ENCODE measurements around the gene PCDHB4.
"Not testable (repeated sequence)": the region's sequence is repeated elsewhere in the genome, so short reads cannot be mapped to it uniquely, and the experiment has no call there.

The PCDHB4 gene

DNA sequence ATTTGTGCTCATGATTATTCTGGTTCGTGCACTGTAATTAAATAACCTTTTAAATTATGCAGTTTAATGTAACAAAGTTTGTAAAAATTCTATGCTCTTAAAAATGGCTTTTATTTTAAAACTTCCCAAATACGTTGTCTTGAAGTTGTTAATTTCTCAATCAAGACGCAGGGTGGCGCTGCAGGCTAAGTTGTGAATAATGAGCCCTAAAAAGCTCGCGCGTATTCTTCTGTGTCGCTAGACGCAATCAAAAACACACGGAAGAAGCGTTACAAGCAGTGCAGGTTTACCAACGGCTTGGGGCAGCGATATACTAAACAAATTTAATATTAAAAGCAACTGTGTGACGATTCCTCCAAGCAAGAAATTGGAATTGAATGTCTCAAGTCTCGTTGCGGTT is at the start of gene PCDHB4:
Gene PCDHB4 (plus strand): TSS at position 256 of the 400 bp plus-strand sequence. CDS start 181 bp downstream, outside the sequence.
- DNase-seq, result no peak

- DNase-seq, result no peak
Measured at GRCh38 chr5:141077826-141078225, 43.8 kb upstream of the PCDHB4 start.

DNA sequence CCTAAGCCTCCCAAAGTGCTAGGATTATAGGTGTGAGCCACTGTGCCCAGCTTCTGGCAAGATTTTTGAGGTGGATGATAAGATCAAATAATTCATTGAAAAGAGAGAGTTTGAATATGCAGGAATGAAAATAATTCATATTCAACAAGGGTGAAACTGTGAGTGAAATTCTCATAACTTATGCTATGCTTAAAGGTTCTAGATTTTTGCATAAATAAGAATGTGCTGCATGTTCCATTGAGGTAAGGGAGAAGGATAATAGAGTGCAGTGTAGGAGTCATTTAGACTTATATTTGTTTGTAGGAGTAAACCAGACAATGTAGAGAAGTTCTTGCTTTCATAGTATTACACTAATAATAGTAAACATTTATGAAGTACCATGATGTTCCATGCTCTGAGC is 39.4 kb upstream of the PCDHB4 start:
- DNase-seq, result no peak

DNA sequence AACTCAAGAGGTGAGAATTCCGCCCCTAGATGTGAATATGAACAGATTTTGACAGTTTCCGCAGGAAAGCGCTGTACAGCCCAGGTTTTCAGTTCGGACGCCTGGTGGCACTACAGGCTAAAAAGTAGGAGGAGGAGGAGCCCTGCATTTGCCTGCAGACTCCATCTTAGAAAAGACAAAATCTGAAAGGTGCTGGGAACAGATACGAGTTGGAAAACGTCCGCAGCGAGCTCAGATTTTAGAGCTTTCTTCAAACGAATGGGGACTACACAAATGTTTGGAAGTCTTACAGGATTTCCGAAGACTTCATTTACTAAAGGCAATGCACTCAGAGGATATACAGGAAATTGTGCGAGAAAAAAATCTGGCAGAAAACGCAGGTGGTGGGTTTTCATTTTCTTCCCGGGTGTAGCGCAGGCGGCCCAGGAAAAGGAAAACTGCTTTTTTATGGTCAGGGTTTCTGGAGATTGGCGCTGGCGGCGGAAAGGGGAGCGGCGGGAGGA is 37.1 kb upstream of the PCDHB4 start:
- peak; percentile 87 for DNase-seq

DNA sequence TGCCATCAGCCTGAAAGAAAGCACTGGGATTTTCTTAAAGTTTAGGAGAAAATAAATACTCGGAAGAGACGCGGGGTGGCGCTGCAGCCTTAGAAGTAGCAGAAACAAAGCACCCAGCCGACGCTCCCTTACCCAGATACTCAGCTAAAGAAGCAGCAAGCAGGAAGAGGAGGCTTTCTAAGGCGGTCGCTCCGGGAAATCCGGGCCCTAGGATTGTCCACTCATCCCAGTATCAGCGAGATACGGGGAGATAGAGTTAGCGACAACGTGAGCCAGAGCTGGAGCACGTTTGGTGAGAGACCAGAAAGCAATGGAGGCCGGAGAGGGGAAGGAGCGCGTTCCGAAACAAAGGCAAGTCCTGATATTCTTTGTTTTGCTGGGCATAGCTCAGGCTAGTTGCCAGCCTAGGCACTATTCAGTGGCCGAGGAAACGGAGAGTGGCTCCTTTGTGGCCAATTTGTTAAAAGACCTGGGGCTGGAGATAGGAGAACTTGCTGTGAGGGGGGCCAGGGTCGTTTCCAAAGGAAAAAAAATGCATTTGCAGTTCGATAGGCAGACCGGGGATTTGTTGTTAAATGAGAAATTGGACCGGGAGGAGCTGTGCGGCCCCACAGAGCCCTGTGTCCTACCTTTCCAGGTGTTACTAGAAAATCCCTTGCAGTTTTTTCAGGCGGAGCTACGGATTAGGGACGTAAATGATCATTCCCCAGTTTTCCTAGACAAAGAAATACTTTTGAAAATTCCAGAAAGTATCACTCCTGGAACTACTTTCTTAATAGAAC is 26.9 kb upstream of the PCDHB4 start, which contains the start of gene PCDHB2:
Gene PCDHB2 (plus strand): TSS at position 135 of the 782 bp plus-strand sequence. CDS start 176 bp downstream, at position 311.
- DNase-seq, result no peak

DNA sequence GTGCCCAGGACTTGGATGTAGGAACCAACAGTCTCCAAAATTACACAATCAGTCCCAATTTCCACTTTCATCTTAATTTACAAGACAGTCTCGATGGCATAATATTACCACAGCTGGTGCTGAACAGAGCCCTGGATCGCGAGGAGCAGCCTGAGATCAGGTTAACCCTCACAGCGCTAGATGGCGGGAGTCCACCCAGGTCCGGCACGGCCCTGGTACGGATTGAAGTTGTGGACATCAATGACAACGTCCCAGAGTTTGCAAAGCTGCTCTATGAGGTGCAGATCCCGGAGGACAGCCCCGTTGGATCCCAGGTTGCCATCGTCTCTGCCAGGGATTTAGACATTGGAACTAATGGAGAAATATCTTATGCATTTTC is 26.4 kb upstream of the PCDHB4 start:
- DNase-seq, result no peak

DNA sequence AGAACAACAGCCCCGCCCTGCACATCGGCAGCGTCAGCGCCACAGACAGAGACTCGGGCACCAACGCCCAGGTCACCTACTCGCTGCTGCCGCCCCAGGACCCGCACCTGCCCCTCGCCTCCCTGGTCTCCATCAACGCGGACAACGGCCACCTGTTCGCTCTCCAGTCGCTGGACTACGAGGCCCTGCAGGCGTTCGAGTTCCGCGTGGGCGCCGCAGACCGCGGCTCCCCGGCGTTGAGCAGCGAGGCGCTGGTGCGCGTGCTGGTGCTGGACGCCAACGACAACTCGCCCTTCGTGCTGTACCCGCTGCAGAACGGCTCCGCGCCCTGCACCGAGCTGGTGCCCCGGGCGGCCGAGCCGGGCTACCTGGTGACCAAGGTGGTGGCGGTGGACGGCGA is 25.4 kb upstream of the PCDHB4 start:
- not testable (repeated sequence) for DNase-seq

GRCh38 chr5:141096586-141096985 is 25.0 kb upstream of the PCDHB4 start:
- DNase-seq, result not testable (repeated sequence)

DNA sequence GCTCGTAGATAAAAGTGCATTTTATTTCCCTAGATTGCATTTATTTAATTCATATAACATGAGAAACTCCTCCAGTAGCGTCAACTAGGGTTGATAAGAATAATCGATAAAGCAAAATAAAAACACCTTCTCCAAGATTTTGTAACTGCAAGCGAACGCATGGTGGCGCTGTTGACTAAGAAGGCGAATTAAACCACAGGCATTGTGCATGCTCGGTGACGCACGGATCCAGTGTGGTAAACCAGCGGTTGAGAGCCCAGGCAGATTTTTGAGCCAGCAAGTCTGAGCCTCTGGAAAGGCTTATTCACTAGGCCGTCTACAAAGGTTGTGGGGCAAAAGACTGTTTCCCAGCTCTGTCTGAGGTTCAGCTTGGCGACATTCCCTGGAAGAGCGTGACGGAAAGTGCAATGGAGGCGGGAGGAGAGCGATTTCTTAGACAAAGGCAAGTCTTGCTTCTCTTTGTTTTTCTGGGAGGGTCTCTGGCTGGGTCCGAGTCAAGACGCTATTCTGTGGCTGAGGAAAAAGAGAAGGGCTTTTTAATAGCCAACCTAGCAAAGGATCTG is 21.3 kb upstream of the PCDHB4 start, which contains the start of gene PCDHB3:
Gene PCDHB3 (plus strand): TSS at position 231 of the 563 bp plus-strand sequence. CDS start 177 bp downstream, at position 408.
- peak; percentile 72 for DNase-seq

GRCh38 chr5:141101059-141101458 is 20.6 kb upstream of the PCDHB4 start:
- DNase-seq, result peak; percentile 4

DNA sequence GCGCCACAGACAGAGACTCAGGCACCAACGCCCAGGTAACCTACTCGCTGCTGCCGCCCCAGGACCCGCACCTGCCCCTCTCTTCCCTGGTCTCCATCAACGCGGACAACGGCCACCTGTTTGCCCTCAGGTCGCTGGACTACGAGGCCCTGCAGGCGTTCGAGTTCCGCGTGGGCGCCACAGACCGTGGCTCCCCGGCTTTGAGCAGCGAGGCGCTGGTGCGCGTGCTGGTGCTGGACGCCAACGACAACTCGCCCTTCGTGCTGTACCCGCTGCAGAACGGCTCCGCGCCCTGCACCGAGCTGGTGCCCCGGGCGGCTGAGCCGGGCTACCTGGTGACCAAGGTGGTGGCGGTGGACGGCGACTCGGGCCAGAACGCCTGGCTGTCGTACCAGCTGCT is 19.5 kb upstream of the PCDHB4 start:
- not testable (repeated sequence) for DNase-seq

DNA sequence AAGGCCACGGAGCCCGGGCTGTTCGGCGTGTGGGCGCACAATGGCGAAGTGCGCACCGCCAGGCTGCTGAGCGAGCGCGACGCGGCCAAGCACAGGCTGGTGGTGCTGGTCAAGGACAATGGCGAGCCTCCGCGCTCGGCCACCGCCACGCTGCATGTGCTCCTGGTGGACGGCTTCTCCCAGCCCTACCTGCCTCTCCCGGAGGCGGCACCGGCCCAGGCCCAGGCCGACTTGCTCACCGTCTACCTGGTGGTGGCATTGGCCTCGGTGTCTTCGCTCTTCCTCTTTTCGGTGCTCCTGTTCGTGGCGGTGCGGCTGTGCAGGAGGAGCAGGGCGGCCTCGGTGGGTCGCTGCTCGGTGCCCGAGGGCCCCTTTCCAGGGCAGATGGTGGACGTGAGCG is 19.1 kb upstream of the PCDHB4 start:
- not testable (repeated sequence) for DNase-seq

- DNase-seq, result no peak
Measured at GRCh38 chr5:141105350-141105749, 16.3 kb upstream of the PCDHB4 start.

DNA sequence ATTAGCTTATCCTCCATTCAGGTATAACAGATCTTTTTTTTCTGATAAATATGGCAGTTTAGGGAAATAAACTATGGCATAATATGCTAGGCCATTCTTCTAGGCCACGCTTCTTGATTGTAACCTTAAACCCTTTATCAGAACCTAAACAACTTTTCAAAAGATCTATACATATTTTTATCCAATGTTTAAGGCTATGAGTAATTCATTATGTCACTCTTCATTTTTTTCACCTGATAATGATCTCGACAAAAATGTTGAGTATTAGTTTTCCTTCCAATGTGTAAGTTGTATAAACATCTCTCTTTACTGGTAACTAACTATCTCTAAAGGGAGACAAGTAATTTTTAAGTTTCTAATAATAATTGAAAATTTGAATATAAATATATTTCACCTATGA is 2.4 kb upstream of the PCDHB4 start:
- no peak for DNase-seq

GRCh38 chr5:141121985-141122384 is 367 bp downstream of the PCDHB4 start:
- no peak for DNase-seq

- not testable (repeated sequence) for DNase-seq
Measured at GRCh38 chr5:141123396-141124135, 1.9 kb downstream of the PCDHB4 start.

DNA sequence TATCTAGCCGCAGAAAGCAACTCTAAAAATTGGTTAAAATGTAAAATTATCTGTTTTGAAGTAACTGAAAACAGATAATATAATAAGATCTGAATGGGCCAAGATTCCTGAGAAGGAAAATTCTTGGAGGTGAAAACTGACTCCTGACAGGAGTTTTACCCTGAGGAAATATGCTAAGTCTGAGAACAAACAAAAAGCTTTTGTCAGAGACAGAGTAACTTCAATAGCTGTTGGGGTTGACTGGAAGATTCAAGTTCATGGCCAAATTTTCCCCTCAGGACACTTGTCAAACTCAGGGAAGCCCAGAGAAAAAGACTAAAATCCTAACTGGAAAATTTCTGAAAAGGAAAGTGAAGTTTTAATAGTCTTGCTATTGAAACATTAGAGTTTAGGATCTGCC is 5.7 kb downstream of the PCDHB4 start:
- DNase-seq, result no peak

DNA sequence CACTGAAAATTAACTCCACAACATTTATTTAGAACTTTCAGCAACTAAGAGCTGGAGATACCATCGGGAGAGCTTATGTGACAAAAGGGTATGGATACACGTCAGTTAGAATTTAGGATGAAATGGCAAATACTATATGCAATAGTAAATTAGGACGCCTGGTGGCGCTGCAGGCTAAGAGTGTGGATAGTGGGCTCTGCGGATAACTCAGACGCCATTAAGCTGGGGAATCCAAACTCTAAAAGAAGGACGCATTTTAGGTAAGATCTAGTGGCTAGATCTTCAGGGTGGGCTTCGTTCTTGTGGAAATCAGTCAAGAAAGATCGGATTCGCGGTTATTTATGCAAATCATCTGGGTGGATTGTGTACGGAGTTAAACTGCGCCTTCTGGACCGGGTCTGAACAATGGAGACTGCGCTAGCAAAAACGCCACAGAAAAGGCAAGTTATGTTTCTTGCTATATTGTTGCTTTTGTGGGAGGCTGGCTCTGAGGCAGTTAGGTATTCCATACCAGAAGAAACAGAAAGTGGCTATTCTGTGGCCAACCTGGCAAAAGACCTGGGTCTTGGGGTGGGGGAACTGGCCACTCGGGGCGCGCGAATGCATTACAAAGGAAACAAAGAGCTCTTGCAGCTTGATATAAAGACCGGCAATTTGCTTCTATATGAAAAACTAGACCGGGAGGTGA is 13.6 kb downstream of the PCDHB4 start, which contains the start of gene PCDHB5:
Gene PCDHB5 (plus strand): TSS at position 177 of the 688 bp plus-strand sequence. CDS start 229 bp downstream, at position 406.
- DNase-seq, result no peak

DNA sequence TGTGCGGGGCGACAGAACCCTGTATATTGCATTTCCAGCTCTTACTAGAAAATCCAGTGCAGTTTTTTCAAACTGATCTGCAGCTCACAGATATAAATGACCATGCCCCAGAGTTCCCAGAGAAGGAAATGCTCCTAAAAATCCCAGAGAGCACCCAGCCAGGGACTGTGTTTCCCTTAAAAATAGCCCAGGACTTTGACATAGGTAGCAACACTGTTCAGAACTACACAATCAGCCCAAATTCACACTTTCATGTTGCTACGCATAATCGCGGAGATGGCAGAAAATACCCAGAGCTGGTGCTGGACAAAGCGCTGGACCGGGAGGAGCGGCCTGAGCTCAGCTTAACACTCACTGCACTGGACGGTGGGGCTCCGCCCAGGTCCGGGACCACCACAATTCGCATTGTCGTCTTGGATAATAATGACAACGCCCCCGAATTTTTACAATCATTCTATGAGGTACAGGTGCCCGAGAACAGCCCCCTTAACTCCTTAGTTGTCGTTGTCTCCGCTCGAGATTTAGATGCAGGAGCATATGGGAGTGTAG is 14.2 kb downstream of the PCDHB4 start:
- no peak for DNase-seq

GRCh38 chr5:141137346-141137745 is 15.7 kb downstream of the PCDHB4 start:
- not testable (repeated sequence) for DNase-seq

DNA sequence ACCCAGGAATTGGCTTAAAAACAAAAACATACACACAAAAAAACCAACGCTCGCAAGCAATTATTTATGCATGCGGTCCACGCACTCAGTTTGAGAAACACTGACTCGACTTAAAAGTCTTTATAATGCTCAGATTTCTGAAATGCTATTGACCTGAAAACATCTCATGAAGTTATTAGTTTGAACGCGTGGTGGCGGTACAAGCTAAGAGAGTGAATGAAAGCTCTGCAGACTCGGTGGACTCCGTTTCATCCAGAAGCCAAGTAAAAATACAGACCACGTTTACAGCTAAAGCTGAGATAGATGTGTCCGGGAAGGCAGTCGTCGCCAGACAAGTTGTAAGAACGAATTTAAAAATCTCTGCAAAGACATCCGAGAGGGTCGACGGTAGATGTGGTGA is 28.2 kb downstream of the PCDHB4 start, which contains the start of gene PCDHB6:
Gene PCDHB6 (plus strand): TSS at position 246 of the 400 bp plus-strand sequence. CDS start 201 bp downstream, outside the sequence.
- DNase-seq, result no peak

Measured in NCI-H345 (cell line).